Activated CD4-positive, alpha-beta T cell treated with anti-CD3 and anti-CD28 coated beads, Interleukin-2, amount 50 U/mL, for 4 hours (primary cell): ENCODE measurements around the gene KIAA1755.

Experiments
- DNase-seq, 2 experiments: peaks; one replicate each; pipeline ENCODE4 v3.0.0-alpha.2; 2020

Gene KIAA1755

GRCh38 chr20:38260378-38261053 lies at the start of gene KIAA1755:
KIAA1755 (minus strand) TSS chr20:38260735; CDS start chr20:38260500, 235 bp downstream.
- no peak for DNase-seq

GRCh38 chr20:38308447-38308846 lies 47.9 kb upstream of the KIAA1755 start:
- no peak for DNase-seq

- DNase-seq = no peak
These were observed 47.5 kb upstream of the KIAA1755 start for GRCh38 chr20:38308047-38308438.

GRCh38 chr20:38307371-38308046 lies 47.0 kb upstream of the KIAA1755 start:
- no peak for DNase-seq

- DNase-seq = no peak
These were observed 45.8 kb upstream of the KIAA1755 start for GRCh38 chr20:38306379-38306778.

- no peak for DNase-seq
These were observed 45.0 kb upstream of the KIAA1755 start for GRCh38 chr20:38305541-38305940.

GRCh38 chr20:38304845-38305447 lies 44.4 kb upstream of the KIAA1755 start:
- DNase-seq = no peak

GRCh38 chr20:38303908-38304379 lies 43.4 kb upstream of the KIAA1755 start, which contains the start of gene BPI:
BPI (plus strand) TSS chr20:38304156; CDS start chr20:38304224, 68 bp downstream.
- DNase-seq = no peak

- DNase-seq = no peak
These were observed 42.3 kb upstream of the KIAA1755 start for GRCh38 chr20:38302786-38303185.

GRCh38 chr20:38301309-38301708 lies 40.8 kb upstream of the KIAA1755 start:
- DNase-seq = no peak

GRCh38 chr20:38300438-38300837 lies 39.9 kb upstream of the KIAA1755 start:
- no peak for DNase-seq

GRCh38 chr20:38299963-38300362 lies 39.4 kb upstream of the KIAA1755 start:
- DNase-seq = no peak

GRCh38 chr20:38298768-38299288 lies 38.3 kb upstream of the KIAA1755 start:
- no peak for DNase-seq

- DNase-seq = no peak
These were observed 37.6 kb upstream of the KIAA1755 start for GRCh38 chr20:38297916-38298674.

GRCh38 chr20:38296433-38296832 lies 35.9 kb upstream of the KIAA1755 start:
- DNase-seq = no peak

- no peak for DNase-seq
These were observed 35.3 kb upstream of the KIAA1755 start for GRCh38 chr20:38295811-38296210.

- DNase-seq = no peak
These were observed 33.6 kb upstream of the KIAA1755 start for GRCh38 chr20:38294076-38294591.

- DNase-seq = no peak
These were observed 33.0 kb upstream of the KIAA1755 start for GRCh38 chr20:38293491-38294065.

- DNase-seq = no peak
These were observed 31.4 kb upstream of the KIAA1755 start for GRCh38 chr20:38291966-38292365.

- no peak for DNase-seq
These were observed 30.6 kb upstream of the KIAA1755 start for GRCh38 chr20:38290829-38291814.
